DMS153 treated with DMSO at 0.1 percent for 48 hours (cell line): ENCODE data around the gene AQP9.
"Not testable (repeated sequence)": the region's sequence is repeated elsewhere in the genome, so short reads cannot be mapped to it uniquely, and the experiment has no call there.

ENCODE experiments used
- DNase-seq: peaks from one replicate; lab custom pipeline; 2025; ENCODE audit not compliant: unreplicated experiment; lab: John Stamatoyannopoulos, UW

The AQP9 gene

DNA sequence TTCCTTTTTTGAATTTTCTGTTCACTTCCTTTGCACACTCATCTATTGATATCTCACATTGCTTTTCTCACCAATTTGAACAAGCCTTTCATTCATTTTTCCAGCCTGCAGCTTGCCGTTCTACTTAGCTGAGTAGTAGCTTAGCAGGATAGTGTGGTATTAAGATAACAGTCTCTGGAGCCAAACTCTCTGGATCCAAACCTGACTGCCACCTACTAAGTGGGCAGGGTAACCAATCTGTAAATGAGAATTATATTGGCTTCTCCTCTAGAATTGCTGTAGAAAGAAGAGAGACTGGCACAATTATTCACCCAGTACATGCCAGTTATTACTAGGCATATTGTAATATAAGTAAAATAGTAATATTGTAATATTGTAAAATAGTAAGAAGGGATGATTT lies 40.5 kb downstream of the AQP9 start:
- DNase-seq, result no peak

DNA sequence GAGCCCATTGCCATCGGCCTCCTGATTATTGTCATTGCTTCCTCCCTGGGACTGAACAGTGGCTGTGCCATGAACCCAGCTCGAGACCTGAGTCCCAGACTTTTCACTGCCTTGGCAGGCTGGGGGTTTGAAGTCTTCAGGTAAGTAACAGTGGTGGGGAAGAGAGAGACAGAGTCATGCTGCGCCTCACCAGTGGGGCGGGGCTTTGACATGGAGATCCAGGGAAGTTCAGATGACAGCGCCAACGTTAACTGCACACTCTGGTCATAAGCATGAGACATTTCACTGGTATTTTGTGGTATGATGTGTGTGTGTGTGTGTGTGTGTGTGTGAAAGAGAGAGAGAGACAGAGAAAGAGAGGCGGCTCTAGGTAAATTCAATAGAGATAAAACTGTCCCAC lies 41.0 kb downstream of the AQP9 start:
- DNase-seq, result no peak

DNA sequence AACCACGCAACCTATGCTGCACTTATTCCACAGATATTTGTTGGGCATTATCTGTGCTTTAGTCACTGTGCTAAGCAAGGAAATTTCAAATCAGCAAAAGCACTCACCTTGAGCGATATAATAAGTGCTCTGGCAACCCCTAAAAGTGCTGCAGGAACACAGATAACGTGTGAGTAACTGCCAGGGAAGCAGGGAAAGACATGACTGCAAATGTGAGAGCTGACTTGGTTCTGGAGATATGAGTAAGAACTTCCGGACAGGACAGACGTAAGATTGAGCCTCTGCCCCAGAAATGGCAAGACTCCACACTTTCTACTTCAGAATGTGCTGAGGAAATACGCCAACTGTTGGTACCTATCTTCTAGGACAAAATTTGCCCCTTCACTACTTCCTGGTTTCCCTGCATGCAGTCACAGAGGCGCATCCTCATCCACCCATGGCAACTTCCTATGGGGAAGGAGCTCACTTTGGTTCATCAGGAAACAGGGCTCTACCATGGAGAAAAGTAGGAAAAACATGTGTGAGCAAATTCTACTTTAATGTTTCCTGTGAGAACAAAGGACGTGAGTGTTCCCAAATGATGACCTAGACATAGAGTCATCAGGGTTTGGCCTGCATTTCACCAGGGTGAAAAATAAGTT lies 41.7 kb downstream of the AQP9 start:
- DNase-seq, result no peak

DNA sequence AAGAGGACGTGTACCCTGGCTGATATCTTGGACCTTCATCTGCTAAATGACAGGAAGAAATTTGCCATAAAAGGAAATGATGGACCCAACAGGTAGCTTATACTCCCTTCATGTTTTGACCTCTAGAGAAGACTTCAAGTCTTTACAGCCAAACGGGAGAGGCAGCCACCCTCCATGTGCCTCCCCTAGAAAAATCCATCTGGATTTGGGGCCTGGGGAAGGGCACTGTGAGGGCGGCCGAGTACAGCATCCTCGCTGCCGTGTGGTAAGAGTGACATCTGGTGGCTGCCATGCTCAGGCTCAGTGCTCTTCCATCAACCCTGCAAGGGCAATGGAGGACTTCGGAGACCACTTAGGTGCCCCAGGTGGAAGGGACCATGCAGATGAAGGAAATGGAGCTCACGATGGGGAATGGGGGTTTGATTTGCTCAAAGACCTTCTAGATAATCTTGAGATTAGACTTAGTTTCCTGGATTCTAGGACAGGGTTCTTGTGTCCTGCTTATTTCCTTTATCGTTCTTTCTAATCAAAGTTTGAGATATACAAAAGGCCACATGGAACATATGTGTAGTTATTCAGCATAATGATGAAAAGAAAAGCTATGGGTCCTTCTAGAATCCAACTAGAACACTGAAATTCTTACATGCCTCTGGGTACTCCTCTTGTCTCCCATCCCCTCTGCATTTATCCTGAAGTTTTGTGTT lies 44.4 kb downstream of the AQP9 start:
- DNase-seq, result no peak

DNA sequence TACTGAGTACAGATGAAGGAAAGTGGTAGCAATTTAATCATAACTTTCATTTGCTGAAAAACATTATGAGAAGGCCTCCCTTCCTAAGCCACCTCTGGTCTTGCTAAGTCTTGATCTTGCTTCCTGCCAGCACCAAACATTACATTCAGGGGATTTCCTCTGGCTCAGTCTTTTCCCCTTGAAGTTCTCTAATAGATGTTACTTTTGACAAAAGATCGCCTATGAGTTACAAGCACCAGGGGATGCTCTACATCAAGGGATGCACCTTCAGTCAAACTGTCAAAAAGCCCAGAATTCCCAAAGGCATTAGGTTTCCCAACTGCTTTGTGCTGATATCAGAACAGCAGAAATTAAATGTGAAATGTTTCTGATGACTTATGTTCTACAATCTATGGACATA lies 47.3 kb downstream of the AQP9 start:
- no peak for DNase-seq

DNA sequence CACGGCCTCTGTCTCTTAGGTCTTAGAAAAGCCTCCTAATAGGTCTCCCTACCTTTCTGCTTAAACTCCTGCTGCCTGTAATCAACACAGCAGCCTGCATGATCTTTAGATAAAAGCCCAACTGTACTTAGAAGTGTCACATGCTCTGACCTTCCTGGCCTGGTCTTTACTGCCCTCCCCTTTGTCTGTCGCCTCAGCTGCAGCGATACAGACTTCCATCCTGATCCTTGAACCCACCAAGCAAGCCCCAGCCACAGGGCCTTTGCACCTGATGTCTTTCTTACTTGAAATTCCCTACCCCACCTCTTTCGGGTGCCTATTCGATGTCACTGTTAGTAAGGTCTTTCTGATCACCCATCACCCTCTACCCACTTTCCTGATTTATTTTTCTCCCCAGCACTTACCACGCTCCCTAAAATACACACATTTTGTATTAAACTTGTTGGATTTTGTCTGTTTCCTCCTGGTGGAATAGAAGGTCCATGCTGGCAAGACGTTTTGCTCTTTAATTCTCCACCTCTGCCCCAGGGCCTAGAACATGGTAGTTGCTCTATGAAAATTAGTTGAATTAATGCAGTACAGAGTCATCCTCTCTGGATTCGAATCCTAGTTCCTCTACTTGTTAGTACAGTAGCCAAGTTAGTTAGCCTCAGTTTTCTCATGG lies 51.1 kb downstream of the AQP9 start:
- DNase-seq, result no peak

DNA sequence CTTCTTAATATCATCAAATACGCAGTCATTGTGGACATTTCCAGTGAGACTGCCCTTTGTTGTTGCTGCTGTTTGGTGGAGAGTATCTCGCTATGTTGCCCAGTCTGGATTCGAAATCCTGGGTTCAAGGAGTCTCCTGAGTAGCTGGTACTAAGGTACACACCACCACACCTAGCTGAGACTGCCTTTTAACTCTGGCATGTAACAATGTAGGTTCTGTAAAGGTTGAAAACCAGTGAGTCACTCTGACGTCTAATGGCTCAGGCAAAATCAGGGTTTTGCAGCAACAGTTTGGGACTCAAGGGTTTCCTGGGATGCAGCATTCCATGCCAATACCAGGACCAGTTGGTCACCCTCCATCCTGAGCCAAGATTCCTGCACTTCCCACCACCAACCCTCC lies 52.2 kb downstream of the AQP9 start:
- DNase-seq, result no peak

DNA sequence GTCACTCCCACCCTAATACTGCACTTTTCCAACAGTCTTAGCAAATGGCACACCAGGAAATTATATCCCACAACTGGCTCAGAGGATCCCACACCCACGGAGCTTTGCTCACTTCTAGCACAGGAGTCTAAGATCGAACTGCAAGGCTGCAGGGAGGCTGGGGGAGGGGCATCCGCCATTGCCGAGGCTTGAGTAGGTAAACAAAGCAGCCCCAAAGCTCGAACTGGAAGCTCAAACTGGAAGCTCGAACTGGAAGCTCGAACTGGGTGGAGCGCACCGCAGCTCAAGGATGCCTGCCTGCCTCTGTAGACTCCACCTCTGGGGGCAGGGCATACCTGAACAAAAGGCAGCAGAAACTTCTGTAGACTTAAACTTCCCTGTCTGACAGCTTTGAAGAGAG lies 55.5 kb downstream of the AQP9 start:
- not testable (repeated sequence) for DNase-seq

DNA sequence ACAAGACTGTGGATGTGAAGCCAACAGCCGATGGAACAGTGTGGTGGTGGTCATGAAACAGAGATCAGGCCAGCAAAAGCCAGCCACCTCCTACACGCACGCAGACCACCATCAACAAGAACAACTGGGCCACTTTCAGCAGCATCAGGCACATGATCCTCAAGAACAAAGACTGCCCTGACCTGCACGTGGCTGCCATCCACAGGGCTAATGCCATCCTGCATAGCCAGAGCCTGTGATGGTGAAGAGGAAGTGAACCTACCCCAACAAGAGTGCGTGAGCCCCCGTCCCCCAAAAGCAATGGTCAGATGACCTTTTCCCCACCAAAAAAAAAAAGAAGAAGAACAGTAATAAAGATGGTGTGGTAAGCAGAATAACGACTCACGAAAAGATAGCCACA lies 62.6 kb downstream of the AQP9 start:
- no peak for DNase-seq

DNA sequence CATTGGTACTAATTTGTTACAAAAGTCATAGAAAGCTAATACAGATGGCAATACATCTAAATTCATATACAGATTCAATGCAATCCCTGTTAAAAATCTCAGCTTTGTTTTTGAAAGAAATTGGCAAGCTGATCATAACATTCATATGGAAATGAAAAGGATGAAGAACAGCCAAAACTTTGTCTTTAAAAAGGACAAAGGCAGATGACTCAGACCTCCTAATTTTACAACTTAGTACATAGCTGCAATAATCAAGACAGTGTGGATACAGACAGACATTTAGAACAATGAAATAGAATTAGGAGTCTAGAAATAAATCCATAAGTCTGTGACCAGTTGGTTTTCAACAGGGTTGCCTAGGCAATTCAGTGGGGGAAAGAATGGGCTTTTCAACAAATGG lies 63.3 kb downstream of the AQP9 start:
- no peak for DNase-seq

DNA sequence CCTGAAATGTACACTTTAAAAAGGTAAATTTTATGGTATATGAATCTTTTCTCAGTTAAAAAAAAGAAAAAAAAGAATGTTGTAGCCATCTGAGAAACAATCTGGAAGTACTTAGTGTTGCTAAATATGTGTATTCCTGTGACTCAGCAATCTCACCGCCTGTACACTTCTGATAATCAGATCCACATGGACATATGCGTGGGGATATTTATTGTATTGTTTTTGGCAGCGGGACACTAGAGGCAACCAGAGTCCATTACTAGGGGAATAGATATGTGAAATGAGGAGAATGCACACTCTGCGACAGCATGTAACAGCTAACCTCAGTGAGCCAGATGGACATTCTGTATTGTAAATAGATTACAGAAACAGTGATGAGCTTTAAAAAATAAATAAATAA lies 65.4 kb downstream of the AQP9 start:
- DNase-seq, result no peak

DNA sequence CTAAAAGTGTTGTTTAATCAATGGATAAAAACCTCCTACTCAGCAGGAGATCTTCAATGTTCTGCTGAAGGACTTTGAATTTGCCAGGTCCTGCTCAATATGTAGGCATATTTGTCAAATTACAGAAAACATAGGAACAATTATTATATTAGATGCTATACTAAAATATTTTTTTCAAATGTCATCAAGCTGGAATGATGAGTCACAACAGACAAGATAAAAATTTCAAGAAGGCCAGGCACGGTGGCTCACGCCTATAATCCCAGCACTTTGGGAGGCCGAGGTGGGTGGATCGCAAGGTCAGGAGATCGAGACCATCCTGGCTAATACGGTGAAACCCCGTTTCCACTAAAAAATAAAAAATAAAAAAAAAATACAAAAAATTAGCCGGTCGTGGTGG lies 68.0 kb downstream of the AQP9 start:
- DNase-seq, result no peak

DNA sequence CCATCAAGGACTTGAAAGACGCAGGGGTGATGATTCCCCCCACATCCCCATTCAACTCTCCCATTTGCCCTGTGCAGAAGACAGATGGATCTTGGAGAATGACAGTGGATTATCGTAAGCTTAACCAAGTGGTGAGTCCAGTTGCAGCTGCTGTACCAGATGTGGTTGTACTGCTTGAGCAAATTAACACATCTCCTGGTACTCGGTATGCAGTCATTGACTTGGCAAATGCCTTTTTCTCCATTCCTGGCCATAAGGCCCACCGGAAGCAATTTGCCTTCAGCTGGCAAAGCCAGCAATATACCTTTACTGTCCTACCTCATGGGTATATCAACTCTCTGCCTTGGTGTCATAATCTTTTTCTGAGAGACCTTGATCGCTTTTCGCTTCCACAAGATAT lies 70.0 kb downstream of the AQP9 start:
- DNase-seq, result not testable (repeated sequence)

DNA sequence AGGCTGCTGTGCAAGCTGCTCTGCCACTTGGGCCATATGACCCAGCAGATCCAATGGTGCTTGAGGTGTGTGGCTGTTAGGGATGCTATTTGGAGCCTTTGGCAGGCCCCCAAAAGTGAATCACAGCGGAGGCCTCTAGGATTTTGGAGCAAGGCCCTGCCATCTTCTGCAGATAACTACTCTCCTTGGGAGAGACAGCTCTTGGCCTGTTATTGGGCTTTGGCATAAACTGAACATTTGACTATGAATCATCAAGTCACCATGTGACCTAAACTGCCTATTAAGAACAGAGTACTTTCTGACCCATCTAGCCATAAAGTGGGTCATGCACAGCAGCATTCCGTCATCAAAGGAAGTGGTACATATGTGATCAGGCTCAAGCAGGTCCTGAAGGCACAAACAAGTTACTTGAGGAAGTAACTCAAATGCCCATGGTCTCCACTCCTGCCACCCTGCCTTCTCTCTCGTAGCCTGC lies 70.9 kb downstream of the AQP9 start:
- not testable (repeated sequence) for DNase-seq

DNA sequence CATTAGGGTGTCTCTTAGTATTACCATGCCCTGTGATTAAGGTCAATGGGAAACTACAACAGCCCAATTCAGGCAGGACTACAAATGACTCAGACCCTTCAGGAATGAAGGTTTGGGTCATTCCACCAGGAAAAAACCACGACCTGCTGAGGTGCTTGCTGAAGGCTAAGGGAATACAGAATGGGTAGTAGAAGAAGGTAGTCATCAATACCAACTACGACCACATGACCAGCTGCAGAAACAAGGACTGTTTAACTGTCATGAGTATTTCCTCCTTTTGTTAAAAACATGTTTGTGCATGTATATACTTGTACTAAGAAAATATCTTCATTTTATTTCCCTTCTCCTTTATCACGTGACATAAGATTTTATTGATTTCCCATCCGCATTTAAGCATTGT lies 71.8 kb downstream of the AQP9 start:
- not testable (repeated sequence) for DNase-seq

DNA sequence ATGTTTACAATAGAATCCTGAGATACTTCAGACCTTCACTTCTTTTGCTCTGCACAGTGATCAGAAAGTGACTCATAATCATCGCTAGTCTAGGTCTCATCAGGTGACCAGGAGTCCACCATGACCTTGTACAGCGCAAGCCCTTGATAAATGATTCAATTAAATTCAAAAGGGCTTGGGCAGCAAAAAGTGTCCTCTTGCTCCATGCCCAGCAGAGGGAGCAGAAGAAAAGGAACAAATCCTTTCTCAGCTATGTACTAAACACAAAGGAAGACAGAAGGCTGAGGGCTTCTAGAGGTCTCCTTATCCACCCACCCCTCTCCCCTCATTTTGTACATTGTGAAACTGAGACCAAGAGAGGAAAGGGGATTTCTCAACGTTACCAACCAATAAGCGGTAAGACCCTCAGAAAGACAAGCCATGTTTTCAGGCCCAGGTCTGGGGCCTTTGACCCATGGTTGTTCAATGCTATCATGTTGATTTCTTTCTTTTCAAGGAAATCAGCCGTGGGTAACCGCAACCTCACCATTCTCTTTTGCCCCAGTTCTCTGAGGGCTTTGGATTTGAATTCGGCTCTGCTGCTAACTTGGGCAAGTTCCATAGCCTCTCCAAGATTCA lies 74.8 kb downstream of the AQP9 start:
- no peak for DNase-seq

DNA sequence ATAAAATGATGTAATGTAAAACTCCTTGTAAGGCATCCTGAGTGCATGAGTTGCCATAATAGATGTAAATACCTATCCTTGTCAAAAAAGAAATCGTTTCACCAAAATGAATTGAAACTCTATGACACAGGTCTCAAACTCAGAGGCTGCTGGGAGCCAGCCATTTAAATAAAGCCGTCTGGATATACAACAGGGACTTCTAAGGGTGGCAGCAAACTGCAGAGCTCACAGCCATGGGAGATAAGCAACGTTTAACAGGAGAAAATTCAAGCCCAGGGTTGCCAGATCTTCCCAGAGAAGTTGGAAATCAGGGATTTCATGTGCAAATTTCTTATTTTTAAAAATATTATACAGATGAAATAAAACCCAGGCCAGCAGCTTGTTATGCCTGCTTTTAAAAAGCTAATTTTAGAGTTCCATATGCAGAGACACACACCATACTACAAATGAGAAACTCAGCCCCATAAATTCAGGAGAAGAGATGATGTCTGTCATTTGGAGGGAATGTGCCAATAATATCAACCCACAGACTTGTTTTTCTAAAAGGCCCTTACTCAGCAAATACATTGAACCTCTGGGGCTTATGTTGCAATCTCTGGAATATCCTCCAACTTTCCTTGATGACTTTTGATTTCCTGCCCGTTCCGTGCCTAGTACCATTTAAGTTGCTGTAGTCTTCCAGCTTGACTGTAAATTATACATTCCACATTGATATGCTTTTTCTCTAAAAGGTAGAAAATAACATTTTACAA lies 75.6 kb downstream of the AQP9 start:
- DNase-seq, result no peak

DNA sequence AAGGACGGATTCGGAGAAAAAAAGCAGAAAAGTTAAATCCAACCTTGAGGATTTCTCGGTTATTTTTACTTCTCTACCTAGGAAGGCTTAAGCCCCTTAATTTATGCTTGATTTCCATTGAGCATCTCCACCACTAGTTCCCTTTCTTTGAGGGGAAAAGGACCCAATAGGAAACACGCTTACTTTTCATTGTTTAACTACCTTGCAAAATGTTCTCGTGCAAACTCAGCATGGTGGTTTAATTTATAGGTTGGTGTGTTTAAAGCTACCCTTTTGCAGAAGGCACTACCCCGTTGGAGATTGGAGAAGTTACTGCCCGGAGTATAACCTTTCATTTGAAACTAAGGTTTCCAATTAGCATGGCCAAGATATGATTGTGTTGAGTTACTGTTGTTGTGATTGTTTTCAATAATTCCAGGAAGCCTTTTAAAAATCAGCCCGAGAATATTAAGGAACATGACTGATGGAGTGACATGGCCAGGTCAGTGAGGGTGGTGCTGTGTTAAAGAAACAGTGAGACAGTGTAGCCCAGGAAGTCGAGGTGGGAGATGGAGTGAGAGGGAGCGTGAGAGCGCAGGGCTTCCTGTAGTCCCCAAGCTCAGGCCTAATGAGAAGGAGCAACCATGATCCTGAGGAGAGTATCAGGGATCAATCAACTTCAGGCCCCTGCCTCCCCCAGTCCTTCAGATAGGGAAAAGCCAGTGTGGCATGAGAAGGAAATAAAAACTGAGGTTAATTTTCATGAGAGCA lies 76.6 kb downstream of the AQP9 start:
- no peak for DNase-seq

DNA sequence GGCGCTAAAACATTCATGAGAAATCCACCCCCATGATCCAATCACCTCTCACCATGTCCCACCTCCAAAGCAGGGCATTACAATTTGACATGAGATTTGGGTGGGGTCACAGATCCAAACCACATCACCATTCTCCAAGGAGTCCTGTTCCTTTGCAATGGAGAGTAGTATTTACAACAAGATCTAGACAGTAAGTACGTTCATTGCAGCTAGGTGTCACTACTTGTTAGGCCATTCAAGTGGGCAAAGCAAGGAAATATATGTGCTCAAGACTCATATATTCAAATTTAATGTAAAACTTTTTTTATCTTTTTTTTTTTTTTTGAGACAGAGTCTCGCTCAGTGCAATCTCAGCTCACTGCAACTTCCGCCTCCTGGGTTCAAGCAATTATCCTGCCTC lies 79.3 kb downstream of the AQP9 start:
- no peak for DNase-seq

DNA sequence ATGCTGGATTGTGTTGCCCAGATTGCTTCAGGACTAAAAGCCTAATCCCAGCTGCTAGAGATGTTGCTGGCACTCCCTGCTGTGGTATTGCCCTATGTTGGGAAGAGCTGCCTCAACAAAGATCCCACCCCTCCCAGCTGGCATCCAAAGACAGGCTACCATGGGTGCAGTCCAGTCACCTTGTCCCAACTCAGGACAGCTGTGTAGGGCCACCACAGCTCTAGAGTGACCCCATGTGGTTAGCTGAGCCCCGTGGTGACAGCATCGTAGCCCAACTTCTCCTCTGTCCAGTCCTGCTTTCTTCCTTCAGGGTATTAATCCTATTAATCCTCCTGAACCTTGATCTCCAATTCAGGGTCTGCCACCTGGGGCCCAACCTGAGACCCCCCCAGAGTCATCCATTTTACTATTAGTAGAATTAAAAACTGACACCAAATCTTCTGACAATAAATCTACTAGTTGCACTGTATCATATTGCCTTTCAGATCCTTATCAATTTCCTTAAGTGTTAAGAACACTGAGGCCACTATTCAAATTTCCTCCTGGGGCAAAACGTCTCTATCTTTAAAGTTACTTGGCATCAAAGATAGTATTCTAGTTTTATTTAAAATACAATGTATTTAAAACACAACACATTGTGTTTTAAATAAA lies 83.5 kb downstream of the AQP9 start:
- DNase-seq, result no peak
